ENCODE measurements around the gene SFXN4. TPM values are rescaled to one million over a fixed set of nuclear protein-coding genes. Genes with fewer than 3 reads are reported as not detected.

The SFXN4 gene
- total and polyA plus RNA-seq, 12 donors: 31.0 to 135 (median 51.2) TPM

DNA sequence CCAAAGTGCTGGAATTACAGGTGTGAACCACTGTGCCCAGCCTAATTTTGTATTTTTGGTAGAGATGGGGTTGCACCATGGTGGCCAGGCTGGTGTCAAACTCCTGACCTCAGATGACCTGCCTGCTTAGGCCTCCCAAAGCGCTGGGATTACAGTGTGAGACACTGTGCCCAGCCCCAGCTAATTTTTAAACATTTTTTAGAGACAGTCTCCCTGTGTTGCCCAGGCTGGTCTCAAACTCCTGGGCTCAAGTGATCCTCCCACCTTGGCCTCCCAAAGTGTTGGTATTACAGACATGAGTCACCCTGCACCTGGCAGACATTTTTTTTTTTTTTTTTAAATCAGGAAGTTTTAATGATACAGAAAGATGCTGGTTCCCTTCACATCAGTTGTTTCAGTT is 46.1 kb downstream of the SFXN4 start:
- H3K27me3 ChIP-seq: no peaks in the 10 kb centered on the region
- peaks cover 9 to 11% of the 10 kb centered on the region in 2 donors for H3K4me1 ChIP-seq (replicated peaks in 1 of 2)
- no peaks in the 10 kb centered on the region for H3K9me3 ChIP-seq (replicated peaks in 1 of 3)
- H3K36me3 ChIP-seq (replicated peaks in 1 of 2): peaks cover 0 to 41% of the 10 kb centered on the region in 2 donors
- H3K27ac ChIP-seq: no peak overlapping the region
- intact Hi-C loops (cut with DNase I): no loop called here
- no peak for DNase-seq
- H3K4me3 ChIP-seq: no peak overlapping the region
- TF ChIP-seq, protein P1, sequence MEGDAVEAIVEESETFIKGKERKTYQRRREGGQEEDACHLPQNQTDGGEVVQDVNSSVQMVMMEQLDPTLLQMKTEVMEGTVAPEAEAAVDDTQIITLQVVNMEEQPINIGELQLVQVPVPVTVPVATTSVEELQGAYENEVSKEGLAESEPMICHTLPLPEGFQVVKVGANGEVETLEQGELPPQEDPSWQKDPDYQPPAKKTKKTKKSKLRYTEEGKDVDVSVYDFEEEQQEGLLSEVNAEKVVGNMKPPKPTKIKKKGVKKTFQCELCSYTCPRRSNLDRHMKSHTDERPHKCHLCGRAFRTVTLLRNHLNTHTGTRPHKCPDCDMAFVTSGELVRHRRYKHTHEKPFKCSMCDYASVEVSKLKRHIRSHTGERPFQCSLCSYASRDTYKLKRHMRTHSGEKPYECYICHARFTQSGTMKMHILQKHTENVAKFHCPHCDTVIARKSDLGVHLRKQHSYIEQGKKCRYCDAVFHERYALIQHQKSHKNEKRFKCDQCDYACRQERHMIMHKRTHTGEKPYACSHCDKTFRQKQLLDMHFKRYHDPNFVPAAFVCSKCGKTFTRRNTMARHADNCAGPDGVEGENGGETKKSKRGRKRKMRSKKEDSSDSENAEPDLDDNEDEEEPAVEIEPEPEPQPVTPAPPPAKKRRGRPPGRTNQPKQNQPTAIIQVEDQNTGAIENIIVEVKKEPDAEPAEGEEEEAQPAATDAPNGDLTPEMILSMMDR (IDR thresholded peaks at IDR 0.05): no peak
- no peak for TF ChIP-seq POLR2A (IDR thresholded peaks at IDR 0.05)
- 88 to 100% (median 95%) methylated on average over 1 of the region's 1 CpG for WGBS, 4 donors

DNA sequence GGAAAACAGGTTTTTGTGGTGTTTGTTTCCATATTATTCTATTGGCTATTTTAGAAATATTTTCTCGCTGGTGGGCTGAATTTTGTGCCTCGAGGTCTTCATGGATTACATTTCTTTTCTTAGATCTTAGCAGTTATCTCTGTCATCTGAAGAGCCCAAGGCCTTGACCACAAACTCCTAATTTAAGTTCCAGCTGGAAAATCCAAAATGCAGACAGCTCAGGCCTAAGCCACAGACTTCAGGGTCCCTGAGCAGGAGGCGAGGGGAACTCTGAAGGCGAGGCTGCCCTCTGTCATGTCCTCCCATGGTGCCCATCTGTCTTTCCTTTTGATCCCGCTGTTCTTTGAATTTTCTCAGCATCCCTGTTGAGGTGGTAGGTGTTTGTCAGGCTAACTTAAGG is 47.3 kb downstream of the SFXN4 start:
- Histone ChIP-seq H3K27me3 (no peaks in the 10 kb centered on the region), H3K4me1 (replicated peaks in 1 of 2) (peaks cover 9 to 11% of the 10 kb centered on the region in 2 donors), H3K36me3 (replicated peaks in 1 of 2) (peaks cover 0 to 39% of the 10 kb centered on the region in 2 donors), H3K27ac (no peak overlapping the region), H3K9me3 (replicated peaks in 1 of 3) (no peaks in the 10 kb centered on the region), H3K4me3 (no peak overlapping the region)
- no peak for TF ChIP-seq POLR2A (IDR thresholded peaks at IDR 0.05)
- TF ChIP-seq, protein P1 (IDR thresholded peaks at IDR 0.05): no peak
- intact Hi-C loops (cut with DNase I): no loop called here
- no peak for DNase-seq
- WGBS, 4 donors: 86 to 91% (median 89%) methylated on average over 5 of the region's 5 CpGs

DNA sequence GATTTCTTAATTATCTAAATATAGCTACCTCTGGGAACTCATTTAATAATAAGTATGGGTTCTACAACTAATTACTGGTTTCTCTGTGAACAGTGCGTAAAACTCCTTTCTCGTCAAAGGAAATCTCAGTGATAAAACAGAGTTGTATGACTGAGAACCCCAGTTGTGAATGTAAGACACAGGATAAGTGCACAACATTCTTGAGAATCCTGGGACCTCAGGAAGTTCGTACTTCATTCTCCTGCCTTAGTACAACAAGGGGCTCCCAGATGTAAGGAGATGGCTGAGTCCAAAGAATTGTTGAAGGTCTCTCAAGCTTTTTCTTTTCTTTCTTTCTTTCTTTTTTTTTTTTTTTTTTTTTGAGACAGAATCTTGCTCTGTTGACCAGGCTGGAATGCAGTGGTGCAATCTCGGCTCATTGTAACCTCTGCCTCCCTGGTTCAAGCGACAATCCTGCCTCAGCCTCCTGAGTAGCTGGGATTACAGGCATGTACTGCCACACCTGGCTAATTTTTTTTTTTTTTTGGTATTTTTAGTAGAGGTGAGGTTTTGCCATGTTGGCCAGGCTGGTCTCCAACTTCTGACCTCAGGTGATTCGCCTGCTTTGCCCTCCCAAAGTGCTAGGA is 49.1 kb downstream of the SFXN4 start:
- WGBS, 4 donors: 92 to 98% (median 94%) methylated on average over 6 of the region's 6 CpGs
- no peaks in the 10 kb centered on the region for H3K9me3 ChIP-seq (replicated peaks in 1 of 3)
- intact Hi-C loops (cut with DNase I): no loop called here
- no peak overlapping the region for H3K4me3 ChIP-seq
- H3K27me3 ChIP-seq: no peaks in the 10 kb centered on the region
- H3K27ac ChIP-seq: no peak overlapping the region
- TF ChIP-seq, protein P1 (IDR thresholded peaks at IDR 0.05): no peak
- no peak for TF ChIP-seq POLR2A (IDR thresholded peaks at IDR 0.05)
- peaks cover 0 to 31% of the 10 kb centered on the region in 2 donors for H3K36me3 ChIP-seq (replicated peaks in 1 of 2)
- H3K4me1 ChIP-seq (replicated peaks in 1 of 2): peaks cover 9 to 11% of the 10 kb centered on the region in 2 donors
- DNase-seq: no peak

DNA sequence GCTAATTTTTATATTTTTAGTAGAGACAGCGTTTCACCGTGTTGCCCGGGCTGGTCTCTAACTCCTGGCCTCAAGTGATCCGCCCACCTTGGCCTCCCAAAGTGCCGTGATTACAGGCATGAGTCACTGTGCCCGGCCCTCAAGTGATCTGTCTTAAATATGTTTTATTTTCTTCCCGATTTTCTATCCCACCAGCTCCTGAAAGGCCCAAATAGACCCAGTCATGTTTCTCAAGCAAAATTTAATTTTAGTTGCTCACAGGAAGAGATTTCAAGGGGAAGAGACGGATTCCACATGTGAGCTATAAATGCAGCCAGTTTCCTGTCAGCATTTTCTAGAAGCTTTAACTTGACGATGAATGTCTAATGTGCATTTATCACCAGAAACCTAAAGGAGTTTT is 49.6 kb downstream of the SFXN4 start:
- TF ChIP-seq POLR2A (IDR thresholded peaks at IDR 0.05): no peak
- TF ChIP-seq, protein P1 (IDR thresholded peaks at IDR 0.05): no peak
- Histone ChIP-seq H3K27me3 (no peaks in the 10 kb centered on the region), H3K9me3 (replicated peaks in 1 of 3) (no peaks in the 10 kb centered on the region), H3K36me3 (replicated peaks in 1 of 2) (peaks cover 0 to 31% of the 10 kb centered on the region in 2 donors), H3K27ac (no peak overlapping the region), H3K4me3 (no peak overlapping the region), H3K4me1 (replicated peaks in 1 of 2) (peaks cover 7 to 10% of the 10 kb centered on the region in 2 donors)
- DNase-seq: no peak
- WGBS, 4 donors: 47 to 78% (median 59%) methylated on average over 9 of the region's 9 CpGs
- intact Hi-C loops (cut with DNase I): no loop called here

Measured in adrenal gland (tissue), 12 donors.